Measurements from ENCODE around the gene NR2E1. TPM values are rescaled to one million over a fixed set of nuclear protein-coding genes. Genes with fewer than 3 reads are reported as not detected.
A peak's percentile ranks its signal among the peaks of the same experiment; 100 is the strongest.

The NR2E1 gene
- total and polyA plus RNA-seq, 10 of the 15 experiments (the other 5 are each of a cell fraction or from before 2014, with no cell fraction given) = not detected

DNA sequence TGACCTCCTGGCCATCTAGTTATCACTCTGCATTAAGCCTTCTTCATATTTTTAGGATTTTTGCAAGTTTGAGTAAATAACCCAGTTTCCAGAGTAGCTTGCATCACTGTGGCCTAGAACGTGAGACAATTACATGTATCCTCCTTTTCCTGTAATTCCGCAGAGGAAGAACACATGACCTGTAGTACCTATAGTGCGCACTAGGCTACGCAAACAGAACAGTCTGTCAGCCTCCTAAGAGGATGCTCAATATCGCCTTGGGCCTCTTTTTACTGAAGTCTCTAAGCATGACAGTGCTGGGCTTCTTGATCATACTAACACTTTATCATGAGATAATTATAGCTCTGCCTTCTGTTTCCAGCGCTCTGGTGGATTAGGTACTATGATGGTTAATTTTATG, 20.2 kb upstream of the NR2E1 start:
- no peak overlapping the region for H3K4me2 ChIP-seq (ENCODE audit: control insufficient read depth, insufficient read depth)
- H2AFZ ChIP-seq (ENCODE audit: control insufficient read depth, low read depth, low read length) = no peak overlapping the region
- no peak for TF ChIP-seq LARP7 (IDR thresholded peaks at IDR 0.05)
- TF ChIP-seq, protein P1, sequence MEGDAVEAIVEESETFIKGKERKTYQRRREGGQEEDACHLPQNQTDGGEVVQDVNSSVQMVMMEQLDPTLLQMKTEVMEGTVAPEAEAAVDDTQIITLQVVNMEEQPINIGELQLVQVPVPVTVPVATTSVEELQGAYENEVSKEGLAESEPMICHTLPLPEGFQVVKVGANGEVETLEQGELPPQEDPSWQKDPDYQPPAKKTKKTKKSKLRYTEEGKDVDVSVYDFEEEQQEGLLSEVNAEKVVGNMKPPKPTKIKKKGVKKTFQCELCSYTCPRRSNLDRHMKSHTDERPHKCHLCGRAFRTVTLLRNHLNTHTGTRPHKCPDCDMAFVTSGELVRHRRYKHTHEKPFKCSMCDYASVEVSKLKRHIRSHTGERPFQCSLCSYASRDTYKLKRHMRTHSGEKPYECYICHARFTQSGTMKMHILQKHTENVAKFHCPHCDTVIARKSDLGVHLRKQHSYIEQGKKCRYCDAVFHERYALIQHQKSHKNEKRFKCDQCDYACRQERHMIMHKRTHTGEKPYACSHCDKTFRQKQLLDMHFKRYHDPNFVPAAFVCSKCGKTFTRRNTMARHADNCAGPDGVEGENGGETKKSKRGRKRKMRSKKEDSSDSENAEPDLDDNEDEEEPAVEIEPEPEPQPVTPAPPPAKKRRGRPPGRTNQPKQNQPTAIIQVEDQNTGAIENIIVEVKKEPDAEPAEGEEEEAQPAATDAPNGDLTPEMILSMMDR (IDR thresholded peaks at IDR 0.05 in 2 of 3, conservative IDR thresholded peaks at IDR 0.05 in 1 of 3; ENCODE audit: control insufficient read depth in 2 of 3, extremely low read depth in 1 of 3, insufficient read depth in 1 of 3, low read depth in 3 of 3, low read length in 3 of 3) = peak in 1 of 3 experiments; percentile 3; a peak in 1 of 6 replicates
- TF ChIP-seq EED (IDR thresholded peaks at IDR 0.05; ENCODE audit: low read depth) = no peak
- H4K20me1 ChIP-seq (ENCODE audit: control insufficient read depth, insufficient read depth) = no peaks in the 10 kb centered on the region
- ChIA-PET RAD21 (ENCODE audit: unreplicated experiment) (no interaction called here), CTCF (interaction anchor here (0.7 kb wide), 2 partner anchors 15 to 180 kb away, joined by 3 read pairs; no protein-coding TSS in a partner anchor), SMC1A (ENCODE audit: uncharacterized antibody, unreplicated experiment) (no interaction called here), POLR2A (no interaction called here)
- H3K9me3 ChIP-seq (replicated peaks; ENCODE audit: control insufficient read depth, insufficient read depth, low read length) = no peaks in the 10 kb centered on the region
- no TSS peak for BruUV-seq (replicated peaks)
- H3K79me2 ChIP-seq (ENCODE audit: control insufficient read depth, insufficient read depth, low read length) = no peaks in the 10 kb centered on the region
- WGBS (ENCODE audit: insufficient coverage, insufficient replicate concordance, low lambda C conversion rate, missing lambda C conversion rate) = 59% methylated on average over 6 of the region's 6 CpGs
- ATAC-seq (no peak), FAIRE-seq (no peak), DNase-seq (ENCODE audit: low read depth, low spot score) (no peak)
- intact Hi-C loops (cut with micrococcal nuclease; ENCODE audit: unreplicated experiment) = no loop called here
- in situ Hi-C loops (cut with MboI) = no loop called here
- no peak overlapping the region for H3K27ac ChIP-seq (ENCODE audit: control insufficient read depth, insufficient read depth)
- H3K4me3 ChIP-seq = no peak overlapping the region
- no peaks in the 10 kb centered on the region for H3K36me3 ChIP-seq (ENCODE audit: control insufficient read depth in 2 of 2, insufficient read depth in 2 of 2, low read length in 1 of 2)
- no peaks in the 10 kb centered on the region for H3K4me1 ChIP-seq (ENCODE audit: control insufficient read depth, insufficient read depth, low read length)
- H3K27me3 ChIP-seq (replicated peaks in 1 of 2; ENCODE audit: control insufficient read depth in 2 of 2, insufficient read depth in 2 of 2, low read length in 1 of 2) = peaks cover 0 to 3% of the 10 kb centered on the region in 2 experiments; a peak in 3 of 4 replicates
- no peak overlapping the region for H3K9ac ChIP-seq (ENCODE audit: control insufficient read depth, insufficient read depth, low read length)

DNA sequence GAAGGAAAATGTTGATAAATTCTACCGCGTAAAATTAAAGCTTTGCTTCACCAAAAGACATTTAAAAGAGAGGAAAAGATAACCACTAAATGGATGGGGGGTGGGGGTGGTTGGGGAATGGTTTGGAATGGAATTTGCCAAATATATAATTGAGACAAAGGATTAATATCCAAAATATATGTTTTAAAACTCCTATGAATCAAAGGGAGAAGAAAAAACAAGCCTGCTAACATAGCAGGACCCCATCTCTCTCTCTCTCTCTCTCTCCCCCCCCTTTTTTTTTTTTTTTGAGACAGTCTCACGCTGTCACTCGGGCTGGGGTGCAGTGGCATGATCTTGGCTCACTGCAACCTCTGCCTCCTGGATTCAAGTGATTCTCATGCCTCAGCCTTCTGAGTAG, 13.4 kb upstream of the NR2E1 start:
- FAIRE-seq (no peak), DNase-seq (ENCODE audit: low read depth, low spot score) (no peak), ATAC-seq (no peak)
- ChIA-PET SMC1A (ENCODE audit: uncharacterized antibody, unreplicated experiment) (interaction anchor here (0.6 kb wide), 1 partner anchor 235 kb away, joined by 3 read pairs; no protein-coding TSS in a partner anchor), POLR2A (no interaction called here), CTCF (interaction anchor here (0.7 kb wide), 1 partner anchor 164 kb away, joined by 5 read pairs; no protein-coding TSS in a partner anchor), RAD21 (ENCODE audit: unreplicated experiment) (no interaction called here)
- no TSS peak for BruUV-seq (replicated peaks)
- in situ Hi-C loops (cut with MboI) = no loop called here
- H3K27ac ChIP-seq (ENCODE audit: control insufficient read depth, insufficient read depth) = no peak overlapping the region
- no peak overlapping the region for H3K4me3 ChIP-seq
- no peak overlapping the region for H2AFZ ChIP-seq (ENCODE audit: control insufficient read depth, low read depth, low read length)
- peaks cover 8 to 19% of the 10 kb centered on the region in 2 experiments for H3K27me3 ChIP-seq (replicated peaks in 1 of 2; ENCODE audit: control insufficient read depth in 2 of 2, insufficient read depth in 2 of 2, low read length in 1 of 2)
- no peaks in the 10 kb centered on the region for H3K9me3 ChIP-seq (replicated peaks; ENCODE audit: control insufficient read depth, insufficient read depth, low read length)
- H4K20me1 ChIP-seq (ENCODE audit: control insufficient read depth, insufficient read depth) = no peaks in the 10 kb centered on the region
- H3K36me3 ChIP-seq (ENCODE audit: control insufficient read depth in 2 of 2, insufficient read depth in 2 of 2, low read length in 1 of 2) = no peaks in the 10 kb centered on the region
- H3K79me2 ChIP-seq (ENCODE audit: control insufficient read depth, insufficient read depth, low read length) = no peaks in the 10 kb centered on the region
- intact Hi-C loops (cut with micrococcal nuclease; ENCODE audit: unreplicated experiment) = no loop called here
- 65% methylated on average over 3 of the region's 4 CpGs for WGBS (ENCODE audit: insufficient coverage, insufficient replicate concordance, low lambda C conversion rate, missing lambda C conversion rate)
- H3K4me2 ChIP-seq (ENCODE audit: control insufficient read depth, insufficient read depth) = no peak overlapping the region
- no peaks in the 10 kb centered on the region for H3K4me1 ChIP-seq (ENCODE audit: control insufficient read depth, insufficient read depth, low read length)
- no peak overlapping the region for H3K9ac ChIP-seq (ENCODE audit: control insufficient read depth, insufficient read depth, low read length)
- TF ChIP-seq MYC (IDR thresholded peaks at IDR 0.05; ENCODE audit: insufficient read depth, insufficient read length, insufficient replicate concordance, low read length, severe bottlenecking) (no peak), MTA2 (IDR thresholded peaks at IDR 0.05; ENCODE audit: low read depth) (no peak), IKZF2 (IDR thresholded peaks at IDR 0.05) (no peak), BACH1 (IDR thresholded peaks at IDR 0.05; ENCODE audit: borderline replicate concordance) (no peak), ZNF622 (IDR thresholded peaks at IDR 0.05) (no peak), CEBPB (IDR thresholded peaks at IDR 0.05; ENCODE audit: borderline replicate concordance in 1 of 2, low read depth in 2 of 2, low read length in 2 of 2) (no peak), ZNF274 (IDR thresholded peaks at IDR 0.05; ENCODE audit: insufficient read depth, insufficient read length) (no peak)
- TF ChIP-seq, protein P2, sequence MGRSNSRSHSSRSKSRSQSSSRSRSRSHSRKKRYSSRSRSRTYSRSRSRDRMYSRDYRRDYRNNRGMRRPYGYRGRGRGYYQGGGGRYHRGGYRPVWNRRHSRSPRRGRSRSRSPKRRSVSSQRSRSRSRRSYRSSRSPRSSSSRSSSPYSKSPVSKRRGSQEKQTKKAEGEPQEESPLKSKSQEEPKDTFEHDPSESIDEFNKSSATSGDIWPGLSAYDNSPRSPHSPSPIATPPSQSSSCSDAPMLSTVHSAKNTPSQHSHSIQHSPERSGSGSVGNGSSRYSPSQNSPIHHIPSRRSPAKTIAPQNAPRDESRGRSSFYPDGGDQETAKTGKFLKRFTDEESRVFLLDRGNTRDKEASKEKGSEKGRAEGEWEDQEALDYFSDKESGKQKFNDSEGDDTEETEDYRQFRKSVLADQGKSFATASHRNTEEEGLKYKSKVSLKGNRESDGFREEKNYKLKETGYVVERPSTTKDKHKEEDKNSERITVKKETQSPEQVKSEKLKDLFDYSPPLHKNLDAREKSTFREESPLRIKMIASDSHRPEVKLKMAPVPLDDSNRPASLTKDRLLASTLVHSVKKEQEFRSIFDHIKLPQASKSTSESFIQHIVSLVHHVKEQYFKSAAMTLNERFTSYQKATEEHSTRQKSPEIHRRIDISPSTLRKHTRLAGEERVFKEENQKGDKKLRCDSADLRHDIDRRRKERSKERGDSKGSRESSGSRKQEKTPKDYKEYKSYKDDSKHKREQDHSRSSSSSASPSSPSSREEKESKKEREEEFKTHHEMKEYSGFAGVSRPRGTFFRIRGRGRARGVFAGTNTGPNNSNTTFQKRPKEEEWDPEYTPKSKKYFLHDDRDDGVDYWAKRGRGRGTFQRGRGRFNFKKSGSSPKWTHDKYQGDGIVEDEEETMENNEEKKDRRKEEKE (IDR thresholded peaks at IDR 0.05) = no peak
- TF ChIP-seq, protein P3, sequence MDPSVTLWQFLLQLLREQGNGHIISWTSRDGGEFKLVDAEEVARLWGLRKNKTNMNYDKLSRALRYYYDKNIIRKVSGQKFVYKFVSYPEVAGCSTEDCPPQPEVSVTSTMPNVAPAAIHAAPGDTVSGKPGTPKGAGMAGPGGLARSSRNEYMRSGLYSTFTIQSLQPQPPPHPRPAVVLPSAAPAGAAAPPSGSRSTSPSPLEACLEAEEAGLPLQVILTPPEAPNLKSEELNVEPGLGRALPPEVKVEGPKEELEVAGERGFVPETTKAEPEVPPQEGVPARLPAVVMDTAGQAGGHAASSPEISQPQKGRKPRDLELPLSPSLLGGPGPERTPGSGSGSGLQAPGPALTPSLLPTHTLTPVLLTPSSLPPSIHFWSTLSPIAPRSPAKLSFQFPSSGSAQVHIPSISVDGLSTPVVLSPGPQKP (IDR thresholded peaks at IDR 0.05; ENCODE audit: low read depth, low read length) = no peak

Measured in GM12878 (cell line).